Articular chondrocyte of knee joint (primary cell): ENCODE measurements around the gene NT5M. TPM values are rescaled to one million over a fixed set of nuclear protein-coding genes. Genes with fewer than 3 reads are reported as not detected.

Experiments used
- total RNA-seq: library from RNA; depleted of rRNA; stranded (reverse); fragments of >200 nt; gene quantifications from 2 replicates; pipeline ENCODE4 v1.2.3, GENCODE V29; 2012

NT5M gene
- 1.4 and 1.9 TPM in 2 replicates for total RNA-seq

GRCh38 chr17:17303010-17303846 is at the start of gene NT5M:
NT5M (plus strand) TSS chr17:17303373; CDS start chr17:17303551, 178 bp downstream.

DNA sequence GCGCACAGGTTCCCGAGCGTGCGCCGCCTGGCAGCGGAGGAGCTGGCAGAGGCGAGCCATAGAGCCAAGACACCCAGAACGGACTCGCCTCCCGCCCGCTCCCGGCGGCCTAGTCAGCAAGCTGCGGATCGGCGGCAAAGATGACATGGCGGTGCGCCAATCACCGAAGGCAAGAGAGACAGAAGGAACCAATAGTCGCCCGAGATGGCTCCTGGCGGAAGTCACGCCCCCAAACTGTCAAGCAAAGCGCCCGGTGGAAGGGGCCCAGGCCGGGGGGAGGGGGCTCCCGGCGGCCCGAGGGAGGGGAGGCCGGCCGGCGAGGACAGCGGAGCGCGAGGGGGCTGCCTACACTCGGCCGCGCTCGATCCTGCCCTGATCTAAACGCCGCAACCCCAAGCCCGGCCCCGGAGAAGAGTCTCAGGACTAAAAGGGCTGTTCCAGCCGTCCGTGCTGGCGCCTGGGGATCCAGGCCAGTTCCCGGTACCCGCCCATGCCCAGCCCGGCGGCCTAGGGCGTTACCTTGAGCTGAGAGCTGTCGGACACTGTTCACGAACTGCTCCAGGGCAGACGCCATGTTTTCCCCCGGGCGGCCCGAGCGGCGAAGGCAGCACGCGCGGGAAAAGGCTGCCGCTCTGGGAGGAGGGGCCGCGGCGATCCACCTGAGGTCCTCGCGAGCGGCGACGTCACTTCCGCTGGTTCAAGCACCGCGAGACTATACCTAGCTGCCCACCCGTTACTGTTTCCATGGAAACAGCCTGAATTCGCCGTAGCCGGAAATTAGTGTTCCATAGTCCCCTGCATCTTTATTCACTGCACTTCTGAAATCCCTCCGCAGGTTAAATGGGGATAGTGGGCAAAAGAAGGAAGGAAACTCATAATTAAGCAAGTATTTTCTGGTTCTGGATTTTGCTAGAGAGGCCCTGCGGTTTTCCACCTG is 22.3 kb upstream of the NT5M start, which contains the start of gene COPS3:
Gene COPS3, minus strand, starts transcription at position 634 of the 937 bp plus-strand sequence. Its CDS starts 60 bp downstream, at position 574.

Other genes with a start within 250 kb of the NT5M start
- gene PLD6, start 97.0 kb upstream of the NT5M start, total RNA-seq, result 2.1 and 2.4 TPM in 2 replicates
- 70.8 and 86.0 TPM in 2 replicates for gene FLCN, start 66.2 kb upstream of the NT5M start, total RNA-seq
- gene COPS3, start 22.1 kb upstream of the NT5M start, total RNA-seq, result 87.7 and 93.7 TPM in 2 replicates
- 13.7 and 14.9 TPM in 2 replicates for gene MED9, start 173.6 kb downstream of the NT5M start, total RNA-seq
- gene RASD1, start 193.0 kb downstream of the NT5M start, total RNA-seq, result 13.9 and 49.0 TPM in 2 replicates